Measurements from ENCODE around the gene ROCK2. TPM values are rescaled to one million over a fixed set of nuclear protein-coding genes. Genes with fewer than 3 reads are reported as not detected.

ROCK2 gene
- total RNA-seq, 2 donors from 2014 or later: 14.7 to 15.3 TPM

GRCh38 chr2:11158916-11159573, 185.4 kb downstream of the ROCK2 start:
- DNase-seq (no peak), ATAC-seq (replicated peaks in 1 of 2) (no peak)
- Mint-ChIP-seq H3K27ac (no peak overlapping the region), H3K27me3 (ENCODE audit: low read depth) (no peaks in the 10 kb centered on the region), H3K36me3 (ENCODE audit: insufficient read depth in 2 of 2) (no peaks in the 10 kb centered on the region), H3K4me3 (no peak overlapping the region), H3K9me3 (no peaks in the 10 kb centered on the region), H3K4me1 (ENCODE audit: low read depth) (peaks cover 31% of the 10 kb centered on the region)

- Mint-ChIP-seq H3K4me3 (peak overlapping the region in 1 of 2 donors; percentile 19), H3K4me1 (ENCODE audit: low read depth) (peaks cover 32% of the 10 kb centered on the region), H3K36me3 (ENCODE audit: insufficient read depth in 2 of 2) (no peaks in the 10 kb centered on the region), H3K9me3 (no peaks in the 10 kb centered on the region), H3K27me3 (ENCODE audit: low read depth) (no peaks in the 10 kb centered on the region), H3K27ac (no peak overlapping the region)
- ATAC-seq (replicated peaks in 1 of 2) (no peak), DNase-seq (no peak)
These were observed 186.7 kb downstream of the ROCK2 start for GRCh38 chr2:11157731-11158130.

- peaks cover 32% of the 10 kb centered on the region for H3K4me1 Mint-ChIP-seq (ENCODE audit: low read depth)
- ATAC-seq (replicated peaks in 1 of 2): no peak
- no peaks in the 10 kb centered on the region for H3K36me3 Mint-ChIP-seq (ENCODE audit: insufficient read depth in 2 of 2)
- H3K4me3 Mint-ChIP-seq: no peak overlapping the region
- no peaks in the 10 kb centered on the region for H3K27me3 Mint-ChIP-seq (ENCODE audit: low read depth)
- no peaks in the 10 kb centered on the region for H3K9me3 Mint-ChIP-seq
- DNase-seq: no peak
- H3K27ac Mint-ChIP-seq: no peak overlapping the region
These were observed 187.1 kb downstream of the ROCK2 start for GRCh38 chr2:11157296-11157695.

- peak overlapping the region; percentile 75 to 96 for H3K4me3 Mint-ChIP-seq
- DNase-seq: no peak
These were observed 187.9 kb downstream of the ROCK2 start for GRCh38 chr2:11156396-11157075.

GRCh38 chr2:11155381-11156035, 188.9 kb downstream of the ROCK2 start, which contains the start of gene SLC66A3:
TSS of gene SLC66A3 (plus strand) at chr2:11155467. CDS start at chr2:11155547, 80 bp downstream.
- no peaks in the 10 kb centered on the region for H3K36me3 Mint-ChIP-seq (ENCODE audit: insufficient read depth in 2 of 2)
- H3K4me3 Mint-ChIP-seq: peak within 1 kb of the TSS; percentile 79 to 96
- no peaks in the 10 kb centered on the region for H3K27me3 Mint-ChIP-seq (ENCODE audit: low read depth)
- peak within 1 kb of the TSS; percentile 77 for H3K27ac Mint-ChIP-seq
- DNase-seq (peak in 1 of 2 donors; percentile 81), ATAC-seq (replicated peaks in 1 of 2) (peak; percentile 83 to 84)
- peaks cover 23% of the 10 kb centered on the region for H3K4me1 Mint-ChIP-seq (ENCODE audit: low read depth)
- H3K9me3 Mint-ChIP-seq: no peaks in the 10 kb centered on the region

More at GRCh38 chr2:11156396-11157075, 187.9 kb downstream of the ROCK2 start:
- no peaks in the 10 kb centered on the region for H3K36me3 Mint-ChIP-seq (ENCODE audit: insufficient read depth in 2 of 2)
- ATAC-seq (replicated peaks in 1 of 2): no peak
- peaks cover 32% of the 10 kb centered on the region for H3K4me1 Mint-ChIP-seq (ENCODE audit: low read depth)
- H3K9me3 Mint-ChIP-seq: no peaks in the 10 kb centered on the region
- no peaks in the 10 kb centered on the region for H3K27me3 Mint-ChIP-seq (ENCODE audit: low read depth)
- H3K27ac Mint-ChIP-seq: no peak overlapping the region

GRCh38 chr2:11154923-11155380, 189.5 kb downstream of the ROCK2 start:
- Mint-ChIP-seq H3K36me3 (ENCODE audit: insufficient read depth in 2 of 2) (no peaks in the 10 kb centered on the region), H3K4me3 (peak overlapping the region; percentile 79 to 88), H3K9me3 (no peaks in the 10 kb centered on the region), H3K27ac (no peak overlapping the region), H3K4me1 (ENCODE audit: low read depth) (peaks cover 19% of the 10 kb centered on the region), H3K27me3 (ENCODE audit: low read depth) (no peaks in the 10 kb centered on the region)
- peak; percentile 90 to 93 for ATAC-seq (replicated peaks in 1 of 2)
- peak; percentile 98 to 99 for DNase-seq

- H3K27me3 Mint-ChIP-seq (ENCODE audit: low read depth): no peaks in the 10 kb centered on the region
- no peaks in the 10 kb centered on the region for H3K9me3 Mint-ChIP-seq
- H3K27ac Mint-ChIP-seq: no peak overlapping the region
- DNase-seq (peak in 1 of 2 donors; percentile 25), ATAC-seq (replicated peaks in 1 of 2) (peak; percentile 2 to 3)
- H3K4me3 Mint-ChIP-seq: peak overlapping the region; percentile 79 to 88
- no peaks in the 10 kb centered on the region for H3K36me3 Mint-ChIP-seq (ENCODE audit: insufficient read depth in 2 of 2)
- H3K4me1 Mint-ChIP-seq (ENCODE audit: low read depth): peaks cover 19% of the 10 kb centered on the region
These were observed 190.2 kb downstream of the ROCK2 start for GRCh38 chr2:11154016-11154922.

GRCh38 chr2:11152591-11152990, 191.8 kb downstream of the ROCK2 start:
- no peak overlapping the region for H3K4me3 Mint-ChIP-seq

GRCh38 chr2:11147263-11147662, 197.2 kb downstream of the ROCK2 start:
- Mint-ChIP-seq H3K27ac (no peak overlapping the region), H3K36me3 (ENCODE audit: insufficient read depth in 2 of 2) (no peaks in the 10 kb centered on the region), H3K27me3 (ENCODE audit: low read depth) (no peaks in the 10 kb centered on the region), H3K4me1 (ENCODE audit: low read depth) (no peaks in the 10 kb centered on the region), H3K4me3 (no peak overlapping the region), H3K9me3 (peaks cover 0 to 2% of the 10 kb centered on the region in 2 donors)
- ATAC-seq (replicated peaks in 1 of 2): no peak
- DNase-seq: no peak

More at GRCh38 chr2:11152591-11152990, 191.8 kb downstream of the ROCK2 start:
- Mint-ChIP-seq H3K27ac (no peak overlapping the region), H3K4me1 (ENCODE audit: low read depth) (peaks cover 19% of the 10 kb centered on the region), H3K36me3 (ENCODE audit: insufficient read depth in 2 of 2) (no peaks in the 10 kb centered on the region), H3K9me3 (no peaks in the 10 kb centered on the region), H3K27me3 (ENCODE audit: low read depth) (no peaks in the 10 kb centered on the region)
- DNase-seq: no peak
- no peak for ATAC-seq (replicated peaks in 1 of 2)

GRCh38 chr2:11146076-11146475, 198.4 kb downstream of the ROCK2 start:
- peaks cover 6% of the 10 kb centered on the region for H3K27me3 Mint-ChIP-seq (ENCODE audit: low read depth)
- H3K4me3 Mint-ChIP-seq: no peak overlapping the region
- H3K9me3 Mint-ChIP-seq: peaks cover 0 to 2% of the 10 kb centered on the region in 2 donors
- no peaks in the 10 kb centered on the region for H3K36me3 Mint-ChIP-seq (ENCODE audit: insufficient read depth in 2 of 2)
- H3K27ac Mint-ChIP-seq: no peak overlapping the region
- ATAC-seq (replicated peaks in 1 of 2) (no peak), DNase-seq (no peak)
- no peaks in the 10 kb centered on the region for H3K4me1 Mint-ChIP-seq (ENCODE audit: low read depth)

- Mint-ChIP-seq H3K27ac (no peak overlapping the region), H3K9me3 (peaks cover 0 to 2% of the 10 kb centered on the region in 2 donors), H3K36me3 (ENCODE audit: insufficient read depth in 2 of 2) (no peaks in the 10 kb centered on the region), H3K27me3 (ENCODE audit: low read depth) (peaks cover 6% of the 10 kb centered on the region), H3K4me1 (ENCODE audit: low read depth) (no peaks in the 10 kb centered on the region), H3K4me3 (no peak overlapping the region)
- DNase-seq (no peak), ATAC-seq (replicated peaks in 1 of 2) (no peak)
These were observed 199.1 kb downstream of the ROCK2 start for GRCh38 chr2:11145350-11145749.

- Mint-ChIP-seq H3K4me1 (ENCODE audit: low read depth) (no peaks in the 10 kb centered on the region), H3K36me3 (ENCODE audit: insufficient read depth in 2 of 2) (no peaks in the 10 kb centered on the region), H3K27me3 (ENCODE audit: low read depth) (peaks cover 6% of the 10 kb centered on the region), H3K9me3 (peaks cover 0 to 2% of the 10 kb centered on the region in 2 donors), H3K4me3 (no peak overlapping the region), H3K27ac (no peak overlapping the region)
- DNase-seq (no peak), ATAC-seq (replicated peaks in 1 of 2) (no peak)
These were observed 199.7 kb downstream of the ROCK2 start for GRCh38 chr2:11144738-11145079.

Data from activated T-cell treated with anti-CD3 and anti-CD28 coated beads, Interleukin-2, amount 50 U/mL, for 72 hours (primary cell).